B cell (primary cell): ENCODE results near the gene LHFPL6.

ENCODE experiments used
- CTCF ChIP-seq: fragments of 200-600 bp; IDR thresholded peaks from one replicate; pipeline ENCODE4 v1.8.0; 2022; ENCODE audit warnings: antibody characterized with exemption, mild to moderate bottlenecking
- EZH2 ChIP-seq: IDR thresholded peaks from 2 replicates; pipeline ENCODE4 v1.6.1; 2012; ENCODE audit warnings: borderline replicate concordance, low read depth, mild to moderate bottlenecking, moderate library complexity, low read length; ENCODE audit not compliant: insufficient read depth, poor library complexity, severe bottlenecking

GRCh38 chr13:39373145-39373544 is 229.8 kb downstream of the LHFPL6 start:
- no peak for TF ChIP-seq EZH2
- TF ChIP-seq CTCF: no peak
